ENCODE results near the gene ISX.

Gene ISX

DNA sequence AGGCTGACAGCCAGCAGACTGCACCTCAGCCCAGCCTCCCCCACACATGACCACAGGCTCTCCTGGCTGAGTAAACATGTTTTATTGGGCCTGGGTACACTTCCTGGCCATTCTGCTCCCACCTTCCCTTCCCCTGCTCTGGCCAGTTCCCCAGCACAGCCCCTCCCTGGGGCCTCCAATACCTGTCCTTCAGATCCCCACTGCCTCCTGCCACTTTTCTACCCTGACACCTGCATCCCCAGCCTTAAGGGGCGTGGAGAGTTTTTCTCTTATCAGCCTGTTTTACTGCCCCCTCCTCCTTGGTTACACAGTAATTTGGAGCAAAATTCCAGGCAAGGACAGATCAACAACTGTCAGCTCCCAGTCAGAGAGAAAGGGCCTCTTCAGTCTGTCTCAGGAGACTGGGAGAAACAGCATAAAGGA, at the start of gene ISX:
Gene ISX, plus strand, starts transcription at position 363 of the 423 bp plus-strand sequence. CDS start 930 bp downstream, outside the sequence.
- no peak for DNase-seq (ENCODE audit: low spot score)
- in situ Hi-C loops (cut with MboI; ENCODE audit: low pct_unique_long_range_greater_than_20kb, low sequenced_read_pairs, unreplicated experiment): no loop called here
- TF ChIP-seq, protein P1, sequence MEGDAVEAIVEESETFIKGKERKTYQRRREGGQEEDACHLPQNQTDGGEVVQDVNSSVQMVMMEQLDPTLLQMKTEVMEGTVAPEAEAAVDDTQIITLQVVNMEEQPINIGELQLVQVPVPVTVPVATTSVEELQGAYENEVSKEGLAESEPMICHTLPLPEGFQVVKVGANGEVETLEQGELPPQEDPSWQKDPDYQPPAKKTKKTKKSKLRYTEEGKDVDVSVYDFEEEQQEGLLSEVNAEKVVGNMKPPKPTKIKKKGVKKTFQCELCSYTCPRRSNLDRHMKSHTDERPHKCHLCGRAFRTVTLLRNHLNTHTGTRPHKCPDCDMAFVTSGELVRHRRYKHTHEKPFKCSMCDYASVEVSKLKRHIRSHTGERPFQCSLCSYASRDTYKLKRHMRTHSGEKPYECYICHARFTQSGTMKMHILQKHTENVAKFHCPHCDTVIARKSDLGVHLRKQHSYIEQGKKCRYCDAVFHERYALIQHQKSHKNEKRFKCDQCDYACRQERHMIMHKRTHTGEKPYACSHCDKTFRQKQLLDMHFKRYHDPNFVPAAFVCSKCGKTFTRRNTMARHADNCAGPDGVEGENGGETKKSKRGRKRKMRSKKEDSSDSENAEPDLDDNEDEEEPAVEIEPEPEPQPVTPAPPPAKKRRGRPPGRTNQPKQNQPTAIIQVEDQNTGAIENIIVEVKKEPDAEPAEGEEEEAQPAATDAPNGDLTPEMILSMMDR (IDR thresholded peaks at IDR 0.05; ENCODE audit: extremely low read depth, insufficient read depth, missing control alignments): no peak

DNA sequence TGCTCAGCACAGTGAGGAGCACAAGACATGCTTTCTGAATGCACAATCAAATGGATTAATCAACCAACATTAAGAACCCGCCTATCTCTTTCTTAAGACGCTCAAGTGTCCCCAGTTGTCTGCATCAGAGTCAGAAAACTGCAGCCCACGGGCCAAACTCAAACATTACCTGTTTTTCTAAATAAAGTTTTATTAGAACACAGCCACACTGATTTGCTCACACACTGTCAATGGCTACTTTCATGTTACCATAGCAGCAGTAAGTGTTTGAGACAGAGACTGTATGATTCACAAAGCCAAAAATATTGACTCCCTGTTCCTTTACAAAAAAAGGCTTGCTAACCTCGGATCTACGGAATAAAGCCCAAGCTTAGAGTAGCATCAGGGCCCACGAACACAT, 49.0 kb upstream of the ISX start:
- TF ChIP-seq, protein P1 (IDR thresholded peaks at IDR 0.05; ENCODE audit: extremely low read depth, insufficient read depth, missing control alignments): no peak
- in situ Hi-C loops (cut with MboI; ENCODE audit: low pct_unique_long_range_greater_than_20kb, low sequenced_read_pairs, unreplicated experiment): no loop called here
- DNase-seq (ENCODE audit: low spot score): no peak

- TF ChIP-seq, protein P1 (IDR thresholded peaks at IDR 0.05; ENCODE audit: extremely low read depth, insufficient read depth, missing control alignments): no peak
- no peak for DNase-seq (ENCODE audit: low spot score)
- in situ Hi-C loops (cut with MboI; ENCODE audit: low pct_unique_long_range_greater_than_20kb, low sequenced_read_pairs, unreplicated experiment): no loop called here
Measured at GRCh38 chr22:35018995-35019394, 47.0 kb upstream of the ISX start.

DNA sequence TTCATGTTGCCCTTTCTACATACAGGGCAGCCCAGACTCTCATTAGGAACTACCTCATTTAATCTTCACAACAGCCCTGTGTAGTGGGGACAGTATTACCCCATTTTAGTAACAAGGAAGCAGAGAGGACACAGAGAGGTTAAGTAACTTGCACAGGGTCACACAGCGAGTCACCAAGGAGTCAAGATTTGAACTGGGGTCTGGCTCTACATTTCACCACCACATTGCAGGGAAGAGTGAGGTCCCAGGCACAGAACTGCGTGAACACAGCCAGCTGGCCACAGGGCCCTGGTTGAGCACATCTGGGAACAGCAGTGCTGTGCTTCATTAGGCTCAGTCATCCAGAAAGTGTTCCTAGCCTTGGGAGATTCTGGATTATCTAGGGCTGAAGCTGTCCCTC, 45.4 kb upstream of the ISX start:
- TF ChIP-seq, protein P1 (IDR thresholded peaks at IDR 0.05; ENCODE audit: extremely low read depth, insufficient read depth, missing control alignments): no peak
- no peak for DNase-seq (ENCODE audit: low spot score)
- in situ Hi-C loops (cut with MboI; ENCODE audit: low pct_unique_long_range_greater_than_20kb, low sequenced_read_pairs, unreplicated experiment): no loop called here

DNA sequence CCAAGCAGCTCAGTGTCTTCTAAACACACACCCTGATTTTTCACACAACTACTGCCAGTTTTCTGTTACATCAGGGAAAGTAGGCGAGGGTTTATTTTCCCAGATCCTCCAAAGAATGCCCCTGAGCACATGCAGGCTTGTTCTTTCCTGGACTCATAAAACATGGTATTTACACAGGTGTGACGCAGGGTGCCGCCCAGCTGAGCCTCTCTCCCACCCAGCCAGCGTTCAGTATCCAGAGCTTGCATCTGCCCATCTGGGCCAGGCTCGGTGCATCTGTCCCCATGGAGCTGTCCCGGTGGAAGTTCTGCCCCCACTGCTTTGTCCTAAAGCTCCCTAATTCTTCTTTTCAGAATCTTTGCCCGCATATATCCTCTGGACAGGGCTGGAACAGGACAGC, 44.8 kb upstream of the ISX start:
- in situ Hi-C loops (cut with MboI; ENCODE audit: low pct_unique_long_range_greater_than_20kb, low sequenced_read_pairs, unreplicated experiment): no loop called here
- TF ChIP-seq, protein P1 (IDR thresholded peaks at IDR 0.05; ENCODE audit: extremely low read depth, insufficient read depth, missing control alignments): no peak
- no peak for DNase-seq (ENCODE audit: low spot score)

GRCh38 chr22:35022291-35022690, 43.7 kb upstream of the ISX start:
- in situ Hi-C loops (cut with MboI; ENCODE audit: low pct_unique_long_range_greater_than_20kb, low sequenced_read_pairs, unreplicated experiment): no loop called here
- DNase-seq (ENCODE audit: low spot score): no peak
- TF ChIP-seq, protein P1 (IDR thresholded peaks at IDR 0.05; ENCODE audit: extremely low read depth, insufficient read depth, missing control alignments): no peak

Data from GM13977 (cell line).